Measurements from ENCODE around the gene TTC17. TPM values are rescaled to one million over a fixed set of nuclear protein-coding genes. Genes with fewer than 3 reads are reported as not detected.

Gene TTC17
- total and polyA plus RNA-seq, 2 of the 8 experiments (the other 6 are each of a cell fraction or from before 2014, with no cell fraction given), result 65.1 to 80.1 TPM

DNA sequence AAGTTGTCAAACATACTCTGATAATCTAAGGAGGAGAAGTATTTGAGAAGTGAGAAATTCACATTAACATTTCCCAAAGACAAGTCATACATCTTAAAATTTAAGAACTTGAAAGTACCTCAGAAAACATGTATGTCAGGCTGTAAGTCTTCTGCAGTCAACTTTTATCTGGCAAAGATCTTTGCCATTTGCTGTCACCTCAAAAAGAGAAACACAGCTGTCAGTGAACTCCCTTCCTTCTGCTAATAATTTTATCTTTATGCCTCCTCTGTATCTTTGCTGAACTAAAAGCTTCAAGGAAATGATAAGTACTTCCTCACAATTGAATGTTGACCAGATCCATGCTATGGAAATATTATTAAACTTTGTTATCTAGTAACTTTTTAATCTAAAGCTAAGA lies 18.7 kb downstream of the TTC17 start:
- DNase-seq (ENCODE audit: low read depth in 1 of 2, low spot score in 2 of 2) (no peak), FAIRE-seq (no peak)
- no peaks in the 10 kb centered on the region for H3K9me3 ChIP-seq (ENCODE audit: insufficient read depth in 2 of 2, low read depth in 1 of 2, low read length in 1 of 2)
- H2BK20ac ChIP-seq (ENCODE audit: low read length), result no peak overlapping the region
- peaks cover 5 to 7% of the 10 kb centered on the region in 2 experiments for H4K20me1 ChIP-seq (replicated peaks in 1 of 2; ENCODE audit: control insufficient read depth in 1 of 2, insufficient read depth in 2 of 2, low read length in 2 of 2)
- no peak overlapping the region for H2BK15ac ChIP-seq (ENCODE audit: low read length)
- peaks cover 0 to 3% (median 0%) of the 10 kb centered on the region in 4 experiments; a peak in 3 of 7 replicates for H3K4me1 ChIP-seq (replicated peaks in 1 of 4; ENCODE audit: control insufficient read depth in 3 of 4, insufficient read depth in 4 of 4, low read length in 3 of 4)
- POLR2A ChIA-PET (ENCODE audit: partially characterized antibody), result interaction anchor here (1.7 to 1.9 kb wide), 2 partner anchors 10 to 16 kb away, joined by 4 to 5 read pairs; no protein-coding TSS in a partner anchor
- H3K79me1 ChIP-seq (ENCODE audit: low read depth, low read length), result no peaks in the 10 kb centered on the region
- H3K23ac ChIP-seq (ENCODE audit: insufficient read length), result no peak overlapping the region
- H3K36me3 ChIP-seq (ENCODE audit: control insufficient read depth in 2 of 4, insufficient read depth in 4 of 4, low read length in 3 of 4), result peaks cover 0 to 12% (median under 1%) of the 10 kb centered on the region in 4 experiments; a peak in 1 of 8 replicates
- no peak overlapping the region for H4K8ac ChIP-seq (ENCODE audit: extremely low read depth, insufficient read depth, low read length)
- CTCF ChIA-PET (ENCODE audit: partially characterized antibody), result no interaction called here
- no peak overlapping the region for H2AK5ac ChIP-seq (ENCODE audit: low read depth, low read length)
- H2BK5ac ChIP-seq (ENCODE audit: low read depth, low read length), result no peak overlapping the region
- H2BK12ac ChIP-seq (ENCODE audit: low read depth, low read length), result no peak overlapping the region
- no peak overlapping the region for H3K18ac ChIP-seq (ENCODE audit: extremely low read depth, low read length)
- H2AFZ ChIP-seq (ENCODE audit: low read length), result no peak overlapping the region
- no peak overlapping the region for H4K91ac ChIP-seq (replicated peaks; ENCODE audit: insufficient read length, low read length)
- no peak overlapping the region for H4K5ac ChIP-seq (ENCODE audit: insufficient read length, low read depth, low read length)
- no peaks in the 10 kb centered on the region for H3K23me2 ChIP-seq (ENCODE audit: low read depth, low read length)
- no peak overlapping the region for H3K4me2 ChIP-seq (ENCODE audit: insufficient read depth in 1 of 2, low read depth in 2 of 2, low read length in 2 of 2)
- H3K9ac ChIP-seq (replicated peaks in 1 of 4; ENCODE audit: extremely low read depth in 1 of 4, low read depth in 3 of 4, low read length in 3 of 4), result no peak overlapping the region
- no peak overlapping the region for H3K14ac ChIP-seq (ENCODE audit: insufficient read length)
- H3K56ac ChIP-seq (replicated peaks; ENCODE audit: insufficient read length, low read depth, low read length), result no peak overlapping the region
- no peak overlapping the region for H3K27ac ChIP-seq (ENCODE audit: low read depth, low read length)
- no peak overlapping the region for H2BK120ac ChIP-seq (replicated peaks; ENCODE audit: low read depth, low read length)
- H3K4me3 ChIP-seq (ENCODE audit: extremely low read depth in 1 of 4, insufficient read depth in 2 of 4, low read depth in 3 of 4, low read length in 4 of 4), result no peak overlapping the region
- no peaks in the 10 kb centered on the region for H3K27me3 ChIP-seq (replicated peaks in 1 of 4; ENCODE audit: control insufficient read depth in 3 of 4, extremely low read depth in 1 of 4, insufficient read depth in 3 of 4, low read length in 3 of 4)
- no peak overlapping the region for H3K4ac ChIP-seq (replicated peaks; ENCODE audit: insufficient read length, low read depth, low read length)
- H3K79me2 ChIP-seq (ENCODE audit: control insufficient read depth in 1 of 2, insufficient read depth in 2 of 2, low read length in 2 of 2), result peaks cover 0 to 58% of the 10 kb centered on the region in 2 experiments; a peak in 3 of 4 replicates
- TF ChIP-seq POLR2A (IDR thresholded peaks at IDR 0.05; ENCODE audit: control extremely low read depth in 1 of 2, low read depth in 2 of 2, low read length in 2 of 2) (no peak), TCF12 (IDR thresholded peaks at IDR 0.05; ENCODE audit: low read depth, low read length) (no peak), MAX (IDR thresholded peaks at IDR 0.05) (no peak), POLR2AphosphoS5 (IDR thresholded peaks at IDR 0.05; ENCODE audit: low read depth, low read length) (no peak), CTBP2 (IDR thresholded peaks at IDR 0.05; ENCODE audit: borderline replicate concordance, insufficient read depth, insufficient read length, low read length) (no peak), JUND (IDR thresholded peaks at IDR 0.05; ENCODE audit: low read length) (no peak), SIN3A (conservative IDR thresholded peaks at IDR 0.05 in 1 of 2, IDR thresholded peaks at IDR 0.05 in 1 of 2; ENCODE audit: low read depth in 1 of 2, low read length in 2 of 2) (no peak), KDM4A (IDR thresholded peaks at IDR 0.05; ENCODE audit: low read depth, low read length, severe bottlenecking) (no peak), ATF2 (IDR thresholded peaks at IDR 0.05; ENCODE audit: low read length) (no peak), BACH1 (IDR thresholded peaks at IDR 0.05; ENCODE audit: low read length) (no peak), FOSL1 (IDR thresholded peaks at IDR 0.05; ENCODE audit: insufficient read depth, low read depth, low read length) (no peak), TAF1 (IDR thresholded peaks at IDR 0.05; ENCODE audit: low read depth, low read length) (no peak)
- TF ChIP-seq, protein P1, sequence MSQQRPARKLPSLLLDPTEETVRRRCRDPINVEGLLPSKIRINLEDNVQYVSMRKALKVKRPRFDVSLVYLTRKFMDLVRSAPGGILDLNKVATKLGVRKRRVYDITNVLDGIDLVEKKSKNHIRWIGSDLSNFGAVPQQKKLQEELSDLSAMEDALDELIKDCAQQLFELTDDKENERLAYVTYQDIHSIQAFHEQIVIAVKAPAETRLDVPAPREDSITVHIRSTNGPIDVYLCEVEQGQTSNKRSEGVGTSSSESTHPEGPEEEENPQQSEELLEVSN (IDR thresholded peaks at IDR 0.05), result no peak

All from H1 (cell line).